M059J (cell line): ENCODE data around the gene TOGARAM2. TPM values are rescaled to one million over a fixed set of nuclear protein-coding genes. Genes with fewer than 3 reads are reported as not detected.

Experiments
- DNase-seq: peaks from one replicate; pipeline ENCODE4 v3.0.0-alpha.2; 2012; ENCODE audit warnings: low read depth
- total RNA-seq: library from RNA; depleted of rRNA; stranded (reverse); fragments of >200 nt; shearing (Covaris generic); gene quantifications from 2 replicates; pipeline ENCODE4 v1.2.3, GENCODE V29; 2014; rRNA removed

Gene TOGARAM2
- total RNA-seq = not detected in 2 replicates

DNA sequence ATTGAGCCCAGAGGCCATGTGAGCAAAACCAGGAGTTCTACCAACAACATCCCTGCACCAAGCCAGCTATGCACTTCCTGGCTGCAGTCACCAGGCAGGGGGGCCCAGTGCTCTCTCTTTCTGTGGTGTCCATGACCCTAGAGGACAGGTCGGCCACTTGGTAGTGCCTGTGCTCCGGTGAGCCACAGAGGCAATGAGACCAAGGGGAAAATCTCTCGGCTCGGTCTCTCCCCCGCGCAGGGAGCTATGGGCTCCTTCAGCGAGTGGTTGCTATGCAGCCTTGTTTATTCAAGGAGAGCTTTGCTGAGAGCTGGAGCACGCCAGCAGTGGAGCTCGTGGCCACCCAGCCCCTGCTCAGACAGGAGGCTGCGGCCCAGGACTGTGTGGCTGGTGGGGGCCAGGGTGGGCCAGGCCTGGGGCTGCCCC is at the start of gene TOGARAM2:
Gene TOGARAM2, plus strand, starts transcription at position 283 of the 426 bp plus-strand sequence. CDS start 13,537 bp downstream, outside the sequence.
- no peak for DNase-seq

- DNase-seq = no peak
Measured at GRCh38 chr2:28934769-28935168, 46.3 kb upstream of the TOGARAM2 start.

DNA sequence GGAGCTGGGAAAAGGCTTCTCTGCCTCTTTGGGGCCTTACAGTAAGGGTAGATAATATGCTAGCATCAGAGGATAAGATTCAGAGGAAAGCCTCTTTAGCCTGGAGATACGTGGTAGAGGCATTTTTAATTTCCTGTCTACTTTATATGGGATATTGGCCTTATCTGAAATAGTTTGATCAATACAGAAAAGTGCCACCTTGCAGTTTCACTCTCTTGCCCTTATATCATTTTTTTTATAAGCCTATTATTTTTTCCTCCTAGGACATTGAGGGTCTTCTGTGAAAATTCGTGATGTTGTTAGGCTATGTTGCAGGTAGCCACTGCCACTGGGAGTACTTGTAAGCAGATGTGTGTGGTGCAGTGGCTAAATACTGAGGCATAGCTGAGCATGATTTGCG is 40.1 kb upstream of the TOGARAM2 start:
- no peak for DNase-seq

DNA sequence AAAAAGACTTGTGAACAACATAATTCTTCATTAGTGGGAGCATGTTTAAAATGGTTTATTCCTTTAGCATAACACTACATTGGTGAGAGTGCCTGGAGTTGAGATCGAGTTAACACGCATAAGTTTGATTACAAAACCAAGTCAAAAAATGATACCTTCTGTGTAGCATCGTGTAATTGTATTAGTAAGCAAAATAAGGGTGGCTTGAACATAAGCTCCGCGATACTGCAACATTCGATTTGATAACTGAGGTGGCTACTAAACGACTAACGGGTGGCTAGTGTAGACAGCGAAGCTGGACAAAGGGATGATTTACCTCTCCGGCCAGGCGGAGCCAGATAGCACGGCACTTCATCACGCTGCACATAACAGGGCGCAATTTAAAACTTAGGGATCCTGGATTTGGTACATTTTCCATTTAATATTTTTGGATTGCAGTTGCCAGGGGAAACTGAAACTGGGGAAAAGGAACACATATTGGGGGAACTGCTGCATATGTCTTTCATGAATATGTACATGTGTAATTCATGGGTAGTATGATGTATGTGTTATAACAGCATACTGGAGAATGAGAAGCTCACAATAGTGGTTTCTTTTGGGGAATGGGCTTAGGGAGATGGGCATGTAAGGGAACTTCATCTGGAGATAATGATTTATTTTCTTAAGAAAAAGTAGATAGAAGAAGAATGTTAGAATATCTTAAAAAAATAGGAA is 36.4 kb upstream of the TOGARAM2 start:
- no peak for DNase-seq

GRCh38 chr2:28948160-28948559 is 32.9 kb upstream of the TOGARAM2 start:
- no peak for DNase-seq

- DNase-seq = no peak
Measured at GRCh38 chr2:28949190-28949589, 31.9 kb upstream of the TOGARAM2 start.

- DNase-seq = no peak
Measured at GRCh38 chr2:28949617-28950305, 31.3 kb upstream of the TOGARAM2 start.

DNA sequence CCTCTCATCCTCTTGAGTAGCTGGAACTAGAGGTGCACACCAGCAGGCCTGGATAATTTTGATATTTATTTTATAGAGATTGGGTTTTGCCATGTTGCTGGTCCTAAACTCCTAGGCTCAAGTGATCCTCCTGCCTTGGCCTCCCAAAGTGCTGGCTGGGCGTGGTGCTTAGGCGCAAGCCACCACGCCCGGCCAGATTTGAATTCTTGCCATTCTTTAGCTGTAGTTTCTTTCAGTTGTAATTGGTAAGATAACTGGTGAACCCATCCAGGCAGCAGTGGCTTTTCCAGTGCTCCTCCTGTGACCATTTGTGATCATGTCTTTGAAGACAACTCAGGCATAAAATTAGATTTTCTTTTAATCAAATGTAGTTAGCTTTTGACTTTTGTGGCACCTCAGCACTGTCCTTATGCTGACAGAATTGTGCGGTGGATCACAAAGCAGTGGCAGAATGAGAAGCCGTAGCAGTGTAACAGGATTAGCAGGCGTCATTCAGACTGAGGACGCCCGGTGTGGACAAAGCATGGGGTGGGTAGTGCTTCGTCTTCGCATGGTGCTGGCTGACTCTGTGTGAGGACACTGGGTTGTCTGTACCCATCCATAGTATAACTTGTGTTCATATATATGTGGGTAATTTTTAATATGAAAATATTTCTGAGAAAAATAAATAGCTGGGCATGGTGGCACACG is 30.0 kb upstream of the TOGARAM2 start:
- no peak for DNase-seq

GRCh38 chr2:28951910-28952835 is 28.9 kb upstream of the TOGARAM2 start:
- DNase-seq = no peak

GRCh38 chr2:28952836-28953211 is 28.3 kb upstream of the TOGARAM2 start:
- peak; percentile 12 for DNase-seq

DNA sequence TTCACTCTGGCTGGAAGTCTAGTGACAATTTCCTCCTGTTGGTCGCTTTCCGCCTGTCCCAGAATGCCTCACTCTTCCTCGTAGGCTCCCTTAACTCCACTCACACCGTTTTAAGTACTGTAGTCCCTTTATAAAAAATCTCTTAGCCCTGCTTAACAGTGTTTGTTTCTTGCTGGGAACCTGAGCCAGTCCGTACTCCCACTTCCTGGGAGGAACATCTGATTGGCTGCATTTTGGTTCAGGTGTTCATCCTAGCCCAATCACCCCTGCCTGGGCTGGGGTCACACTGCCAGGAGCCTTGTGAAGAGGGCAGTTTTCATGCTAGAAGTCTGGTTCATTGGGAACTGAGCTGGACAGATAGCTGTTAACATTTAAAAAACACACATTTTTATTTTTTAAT is 25.6 kb upstream of the TOGARAM2 start:
- DNase-seq = no peak

- no peak for DNase-seq
Measured at GRCh38 chr2:28956415-28956826, 24.7 kb upstream of the TOGARAM2 start.

DNA sequence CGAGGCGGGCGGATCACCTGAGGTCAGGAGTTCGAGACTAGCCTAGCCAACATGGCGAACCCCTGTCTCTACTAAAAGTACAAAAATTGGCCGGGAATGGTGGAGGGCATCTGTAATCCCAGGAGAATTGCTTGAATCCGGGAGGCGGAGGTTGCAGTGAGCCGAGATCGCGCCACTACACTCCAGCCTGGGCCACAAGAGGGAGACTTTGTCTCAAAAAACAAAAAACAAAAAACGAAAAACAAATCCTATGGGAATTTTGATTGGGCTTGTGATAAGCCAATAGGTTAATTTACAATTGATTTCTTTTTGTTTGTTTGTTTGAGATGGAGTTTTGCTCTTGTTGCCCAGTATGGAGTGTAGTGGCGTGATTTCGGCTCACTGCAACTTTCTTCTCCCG is 24.2 kb upstream of the TOGARAM2 start:
- DNase-seq = no peak

- DNase-seq = peak; percentile 70
Measured at GRCh38 chr2:28958689-28959088, 22.4 kb upstream of the TOGARAM2 start.

- no peak for DNase-seq
Measured at GRCh38 chr2:28960401-28960800, 20.7 kb upstream of the TOGARAM2 start.

DNA sequence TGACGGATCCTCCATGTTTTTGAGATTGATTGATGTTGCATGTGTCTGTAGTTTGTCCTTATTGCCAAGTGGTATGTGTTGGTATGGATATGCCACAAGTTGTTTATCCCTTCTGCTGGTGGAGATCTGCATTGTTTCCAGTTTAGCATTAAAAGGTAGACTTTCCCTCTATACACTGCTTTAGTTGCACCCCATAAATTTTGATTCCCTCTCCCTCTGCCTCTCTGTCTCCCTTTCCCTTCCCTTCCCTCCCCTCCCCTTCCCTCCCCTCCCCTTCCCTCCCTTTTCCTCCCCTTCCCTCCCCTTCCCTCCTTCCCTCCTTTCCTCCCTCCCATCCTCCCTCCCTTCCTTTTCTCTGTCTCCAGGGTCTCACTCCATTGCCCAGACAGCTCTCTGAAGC is 18.6 kb upstream of the TOGARAM2 start:
- DNase-seq = no peak

GRCh38 chr2:28970464-28971160 is 10.5 kb upstream of the TOGARAM2 start:
- no peak for DNase-seq

DNA sequence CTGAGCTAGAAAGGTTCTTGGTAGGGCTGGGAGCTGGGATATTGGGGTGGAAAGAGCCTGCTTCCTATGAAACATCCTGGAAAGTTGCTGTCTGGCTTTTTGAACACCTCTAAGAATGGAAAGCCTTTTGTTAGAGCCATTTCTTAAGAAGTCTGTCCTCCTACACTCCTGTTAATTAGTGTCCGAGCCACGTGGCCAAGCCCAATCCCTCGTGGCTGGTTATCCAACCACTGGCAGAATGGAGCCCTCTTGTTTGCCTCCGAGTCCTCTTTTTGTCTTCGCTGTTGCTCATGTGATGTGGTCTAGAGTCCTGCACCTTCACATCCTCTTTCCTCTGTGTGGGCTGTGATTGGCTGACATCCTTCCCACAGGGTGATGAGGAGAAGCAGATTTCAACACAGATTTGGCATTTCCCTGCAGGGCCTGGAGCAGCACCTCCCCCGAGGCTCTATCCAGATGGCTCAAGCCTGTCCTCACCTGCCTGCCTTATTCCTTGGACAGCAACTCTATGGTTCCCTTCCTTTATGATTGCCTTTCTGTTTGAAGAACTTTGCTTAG is 8.2 kb upstream of the TOGARAM2 start:
- no peak for DNase-seq

DNA sequence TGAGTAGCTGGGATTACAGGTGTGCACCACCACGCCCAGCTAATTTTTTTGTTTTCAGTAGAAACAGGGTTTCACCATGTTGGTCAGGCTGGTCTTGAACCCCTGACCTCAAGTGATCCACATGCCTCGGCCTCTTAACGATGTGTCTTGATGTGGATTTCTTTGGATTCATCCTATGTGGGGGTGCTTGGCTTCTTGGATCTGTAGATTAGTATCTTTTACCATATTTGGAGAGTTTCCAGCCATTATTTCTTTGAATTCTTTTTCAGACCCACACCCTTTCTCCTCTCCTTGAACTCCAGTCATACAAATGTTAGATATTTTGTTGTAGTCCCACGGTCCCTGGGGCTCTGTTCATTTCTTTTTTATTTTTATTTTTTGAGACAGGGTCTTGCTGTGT is 6.8 kb upstream of the TOGARAM2 start:
- no peak for DNase-seq

- no peak for DNase-seq
Measured at GRCh38 chr2:28975671-28976070, 5.4 kb upstream of the TOGARAM2 start.

GRCh38 chr2:28976584-28976983 is 4.5 kb upstream of the TOGARAM2 start:
- peak; percentile 91 for DNase-seq
